ENCODE measurements around the gene KIF23.

DNA sequence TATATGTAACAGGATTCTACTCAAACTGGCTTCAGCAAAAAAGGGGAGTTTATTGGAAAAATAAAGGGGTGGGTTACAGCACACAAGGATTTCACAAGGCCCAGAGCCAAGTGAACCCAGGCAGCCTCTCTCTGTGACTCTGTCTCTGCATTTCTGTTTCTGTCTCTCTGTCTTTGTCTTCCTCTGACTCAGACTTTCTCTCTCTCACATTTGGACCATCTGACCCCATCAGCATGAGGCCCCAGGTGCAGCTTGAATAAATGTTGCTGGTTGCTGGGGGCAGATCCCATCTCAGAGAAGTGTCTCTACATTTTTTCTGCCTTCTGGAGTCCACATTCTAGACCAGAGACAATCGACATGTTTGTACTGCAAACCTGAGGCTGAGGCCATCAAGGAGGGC, 83.5 kb downstream of the KIF23 start:
- TF ChIP-seq, protein P1, sequence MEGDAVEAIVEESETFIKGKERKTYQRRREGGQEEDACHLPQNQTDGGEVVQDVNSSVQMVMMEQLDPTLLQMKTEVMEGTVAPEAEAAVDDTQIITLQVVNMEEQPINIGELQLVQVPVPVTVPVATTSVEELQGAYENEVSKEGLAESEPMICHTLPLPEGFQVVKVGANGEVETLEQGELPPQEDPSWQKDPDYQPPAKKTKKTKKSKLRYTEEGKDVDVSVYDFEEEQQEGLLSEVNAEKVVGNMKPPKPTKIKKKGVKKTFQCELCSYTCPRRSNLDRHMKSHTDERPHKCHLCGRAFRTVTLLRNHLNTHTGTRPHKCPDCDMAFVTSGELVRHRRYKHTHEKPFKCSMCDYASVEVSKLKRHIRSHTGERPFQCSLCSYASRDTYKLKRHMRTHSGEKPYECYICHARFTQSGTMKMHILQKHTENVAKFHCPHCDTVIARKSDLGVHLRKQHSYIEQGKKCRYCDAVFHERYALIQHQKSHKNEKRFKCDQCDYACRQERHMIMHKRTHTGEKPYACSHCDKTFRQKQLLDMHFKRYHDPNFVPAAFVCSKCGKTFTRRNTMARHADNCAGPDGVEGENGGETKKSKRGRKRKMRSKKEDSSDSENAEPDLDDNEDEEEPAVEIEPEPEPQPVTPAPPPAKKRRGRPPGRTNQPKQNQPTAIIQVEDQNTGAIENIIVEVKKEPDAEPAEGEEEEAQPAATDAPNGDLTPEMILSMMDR (conservative IDR thresholded peaks at IDR 0.05): no peak
- TF ChIP-seq EZH2 (IDR thresholded peaks at IDR 0.05; ENCODE audit: low read depth): no peak
